K562 (cell line): ENCODE results near the gene GATAD1.

Experiments
- ADNP ChIP-seq: fragments of 200-800 bp; sonication (Bioruptor generic); IDR thresholded peaks from 2 replicates; pipeline ENCODE4 v1.6.1; 2016; ENCODE audit warnings: missing genetic modification characterization, missing compliant biosample characterization
- CBX8 ChIP-seq: fragments of 200-600 bp; sonication (generic); IDR thresholded peaks from 2 replicates; pipeline ENCODE4 v1.6.1; 2012; ENCODE audit warnings: borderline replicate concordance, mixed run types, low read depth, mild to moderate bottlenecking, moderate library complexity, mixed read lengths, low read length, control low read depth, inconsistent platforms; ENCODE audit not compliant: poor library complexity, severe bottlenecking; ENCODE audit errors: extremely low read depth
- CTCF ChIP-seq, 3 experiments: IDR thresholded peaks in 2 of 3; conservative IDR thresholded peaks in 1 of 3; 2 replicates each; pipeline ENCODE4 v1.5.1; 2011 to 2012; ENCODE audit warnings: low read length in 3 of 3, mild to moderate bottlenecking in 3 of 3, control low read depth in 2 of 3, improper control_type of control experiment in 1 of 3, inconsistent platforms in 1 of 3, low read depth in 1 of 3, mixed read lengths in 1 of 3, moderate library complexity in 1 of 3; ENCODE audit not compliant: insufficient read depth in 2 of 3
- MEIS2 ChIP-seq: fragments of 450-650 bp; IDR thresholded peaks from 2 replicates; pipeline ENCODE4 v1.6.1; 2014; ENCODE audit warnings: mild to moderate bottlenecking; ENCODE audit not compliant: partially characterized antibody
- MYC ChIP-seq, 2 experiments: fragments of 250-450 bp in 1 of 2; sonication (Bioruptor Pico) in 1 of 2; IDR thresholded peaks; 2 replicates each; pipeline versions ENCODE4 v1.5.1 to v1.6.1; 2012 to 2021; ENCODE audit warnings: low read depth in 2 of 2, borderline replicate concordance in 1 of 2, improper control_type of control experiment in 1 of 2, low read length in 1 of 2, mild to moderate bottlenecking in 1 of 2, moderate library complexity in 1 of 2
- ZBTB7A ChIP-seq: IDR thresholded peaks from 2 replicates; pipeline ENCODE4 v1.6.1; 2011; ENCODE audit warnings: low read depth, mild to moderate bottlenecking, low read length, moderate library complexity, borderline replicate concordance; ENCODE audit not compliant: control insufficient read depth
- ZKSCAN1 ChIP-seq: fragments of 150-350 bp; IDR thresholded peaks from 2 replicates; pipeline ENCODE4 v1.6.1; 2016; ENCODE audit warnings: low read depth, low read length
- ZNF143 ChIP-seq: sonication (generic); formaldehyde crosslinking; IDR thresholded peaks from 2 replicates; pipeline ENCODE4 v1.9.0; 2022; ENCODE audit warnings: mild to moderate bottlenecking, missing genetic modification reagents
- TF ChIP-seq, protein P1 (sequence below): fragments of 450-650 bp; IDR thresholded peaks from 2 replicates; pipeline ENCODE4 v1.6.1; 2018; ENCODE audit not compliant: partially characterized antibody
- TF ChIP-seq, protein P2 (sequence below): sonication (generic); formaldehyde crosslinking; IDR thresholded peaks from 2 replicates; pipeline ENCODE4 v1.8.1; 2023; ENCODE audit warnings: mild to moderate bottlenecking, missing genetic modification reagents

- TF ChIP-seq ADNP (tag) (no peak), MYC (IDR thresholded peaks at IDR 0.05; ENCODE audit: low read depth, low read length) (no peak), MYC (CRISPR knock-in tag; IDR thresholded peaks at IDR 0.05; ENCODE audit: borderline replicate concordance, low read depth) (no peak), CTCF (IDR thresholded peaks at IDR 0.05 in 2 of 3, conservative IDR thresholded peaks at IDR 0.05 in 1 of 3; ENCODE audit: insufficient read depth in 2 of 3, low read depth in 1 of 3, low read length in 3 of 3) (no peak), ZNF143 (CRISPR knock-in tag) (no peak), ZKSCAN1 (no peak), ZBTB7A (no peak), CBX8 (no peak), MEIS2 (no peak)
- TF ChIP-seq, protein P1, sequence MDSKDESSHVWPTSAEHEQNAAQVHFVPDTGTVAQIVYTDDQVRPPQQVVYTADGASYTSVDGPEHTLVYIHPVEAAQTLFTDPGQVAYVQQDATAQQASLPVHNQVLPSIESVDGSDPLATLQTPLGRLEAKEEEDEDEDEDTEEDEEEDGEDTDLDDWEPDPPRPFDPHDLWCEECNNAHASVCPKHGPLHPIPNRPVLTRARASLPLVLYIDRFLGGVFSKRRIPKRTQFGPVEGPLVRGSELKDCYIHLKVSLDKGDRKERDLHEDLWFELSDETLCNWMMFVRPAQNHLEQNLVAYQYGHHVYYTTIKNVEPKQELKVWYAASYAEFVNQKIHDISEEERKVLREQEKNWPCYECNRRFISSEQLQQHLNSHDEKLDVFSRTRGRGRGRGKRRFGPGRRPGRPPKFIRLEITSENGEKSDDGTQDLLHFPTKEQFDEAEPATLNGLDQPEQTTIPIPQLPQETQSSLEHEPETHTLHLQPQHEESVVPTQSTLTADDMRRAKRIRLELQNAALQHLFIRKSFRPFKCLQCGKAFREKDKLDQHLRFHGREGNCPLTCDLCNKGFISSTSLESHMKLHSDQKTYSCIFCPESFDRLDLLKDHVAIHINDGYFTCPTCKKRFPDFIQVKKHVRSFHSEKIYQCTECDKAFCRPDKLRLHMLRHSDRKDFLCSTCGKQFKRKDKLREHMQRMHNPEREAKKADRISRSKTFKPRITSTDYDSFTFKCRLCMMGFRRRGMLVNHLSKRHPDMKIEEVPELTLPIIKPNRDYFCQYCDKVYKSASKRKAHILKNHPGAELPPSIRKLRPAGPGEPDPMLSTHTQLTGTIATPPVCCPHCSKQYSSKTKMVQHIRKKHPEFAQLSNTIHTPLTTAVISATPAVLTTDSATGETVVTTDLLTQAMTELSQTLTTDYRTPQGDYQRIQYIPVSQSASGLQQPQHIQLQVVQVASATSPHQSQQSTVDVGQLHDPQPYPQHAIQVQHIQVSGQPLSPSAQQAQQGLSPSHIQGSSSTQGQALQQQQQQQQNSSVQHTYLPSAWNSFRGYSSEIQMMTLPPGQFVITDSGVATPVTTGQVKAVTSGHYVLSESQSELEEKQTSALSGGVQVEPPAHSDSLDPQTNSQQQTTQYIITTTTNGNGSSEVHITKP: no peak
- TF ChIP-seq, protein P2, sequence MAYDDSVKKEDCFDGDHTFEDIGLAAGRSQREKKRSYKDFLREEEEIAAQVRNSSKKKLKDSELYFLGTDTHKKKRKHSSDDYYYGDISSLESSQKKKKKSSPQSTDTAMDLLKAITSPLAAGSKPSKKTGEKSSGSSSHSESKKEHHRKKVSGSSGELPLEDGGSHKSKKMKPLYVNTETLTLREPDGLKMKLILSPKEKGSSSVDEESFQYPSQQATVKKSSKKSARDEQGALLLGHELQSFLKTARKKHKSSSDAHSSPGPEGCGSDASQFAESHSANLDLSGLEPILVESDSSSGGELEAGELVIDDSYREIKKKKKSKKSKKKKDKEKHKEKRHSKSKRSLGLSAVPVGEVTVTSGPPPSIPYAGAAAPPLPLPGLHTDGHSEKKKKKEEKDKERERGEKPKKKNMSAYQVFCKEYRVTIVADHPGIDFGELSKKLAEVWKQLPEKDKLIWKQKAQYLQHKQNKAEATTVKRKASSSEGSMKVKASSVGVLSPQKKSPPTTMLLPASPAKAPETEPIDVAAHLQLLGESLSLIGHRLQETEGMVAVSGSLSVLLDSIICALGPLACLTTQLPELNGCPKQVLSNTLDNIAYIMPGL (CRISPR knock-in tag): no peak
These were observed 51.3 kb downstream of the GATAD1 start for GRCh38 chr7:92498557-92498956.
